K562 (cell line): ENCODE data around the gene SLC39A12. TPM values are rescaled to one million over a fixed set of nuclear protein-coding genes. Genes with fewer than 3 reads are reported as not detected.

Experiments used
- ATAC-seq: fragments of 200-7000 bp; cut with Tn5 transposase; 3 replicates; pipeline ENCODE4 v1.9.1; 2020; ENCODE audit warnings: moderate library complexity
- BruUV-seq: library from RNA; stranded (reverse); fragments of 400-500 nt; replicated peaks from 2 replicates; lab custom pipeline; 2021; lab: Mats Ljungman, UMichigan
- CTCF ChIA-PET: fragments of 300-600 bp; formaldehyde crosslinking; extraction: SDS; loops from one replicate; lab custom pipeline; 2021; ENCODE audit warnings: low intra/inter-chr PET ratio; lab: Yijun Ruan, JAX
- POLR2A ChIA-PET: fragments of 300-600, 350-650 bp; sonication (Branson Sonifier 250); formaldehyde crosslinking; extraction: SDS; loops from one replicate; lab custom pipeline; 2021; ENCODE audit warnings: antibody characterized with exemption, inconsistent platforms; lab: Yijun Ruan, JAX
- DNase-seq, 4 experiments: peaks; one replicate each; pipeline versions ENCODE4 v3.0.0 to v3.0.0-alpha.2; 2011 to 2018; ENCODE audit warnings: low spot score in 3 of 4, mixed read lengths in 3 of 4; ENCODE audit errors: extremely low read depth in 1 of 4
- FAIRE-seq: peaks from 2 replicates; lab custom pipeline; 2011; peaks lifted over from hg19 to GRCh38; lab: Jason Lieb, UNC
- H2AFZ ChIP-seq: 2 replicates; pipeline ENCODE4 v1.6.0; 2011; ENCODE audit warnings: low read depth, low read length, control low read depth, inconsistent platforms
- H3K27ac ChIP-seq: fragments of 200-600 bp; 3 replicates; pipeline ENCODE4 v1.8.0; 2011; ENCODE audit warnings: low read depth, mild to moderate bottlenecking, control low read depth, inconsistent platforms, low read length, moderate library complexity, mixed read lengths; ENCODE audit errors: extremely low read depth
- H3K27me3 ChIP-seq, 2 experiments: fragments of 300-600 bp in 1 of 2; 2 replicates in 1 of 2; 3 replicates in 1 of 2; pipeline versions ENCODE4 v1.6.0 to v1.8.0; 2011; ENCODE audit warnings: inconsistent platforms in 2 of 2, low read length in 2 of 2, mild to moderate bottlenecking in 1 of 2, mixed read lengths in 1 of 2, moderate library complexity in 1 of 2; ENCODE audit not compliant: control insufficient read depth in 2 of 2, insufficient read depth in 2 of 2
- H3K36me3 ChIP-seq: fragments of 300-600 bp; 3 replicates; pipeline ENCODE4 v1.8.0; 2011; ENCODE audit warnings: mild to moderate bottlenecking, low read length, inconsistent platforms; ENCODE audit not compliant: control insufficient read depth, insufficient read depth
- H3K4me1 ChIP-seq, 2 experiments: fragments of 200-600 bp in 1 of 2; replicated peaks in 1 of 2; 2 replicates in 1 of 2; 3 replicates in 1 of 2; pipeline versions ENCODE4 v1.5.1 to v1.8.0; 2011; ENCODE audit warnings: inconsistent platforms in 2 of 2, low read length in 2 of 2, mild to moderate bottlenecking in 1 of 2, mixed read lengths in 1 of 2, moderate library complexity in 1 of 2; ENCODE audit not compliant: control insufficient read depth in 2 of 2, insufficient read depth in 2 of 2
- H3K4me2 ChIP-seq: 2 replicates; pipeline ENCODE4 v1.6.1; 2011; ENCODE audit warnings: low read length, control low read depth, inconsistent platforms, mixed read lengths; ENCODE audit not compliant: insufficient read depth
- H3K4me3 ChIP-seq: fragments of 200-600 bp; sonication (generic), shearing (Covaris generic); 2 replicates; pipeline ENCODE4 v1.5.1; 2016; ENCODE audit warnings: control low read depth, inconsistent platforms
- H3K79me2 ChIP-seq: fragments of 200-600 bp; 3 replicates; pipeline ENCODE4 v1.8.0; 2011; ENCODE audit warnings: low read length, inconsistent platforms; ENCODE audit not compliant: control insufficient read depth, insufficient read depth
- H3K9ac ChIP-seq, 2 experiments: 2 replicates each; pipeline versions ENCODE4 v1.6.0 to v1.6.1; 2011; ENCODE audit warnings: low read depth in 2 of 2, low read length in 2 of 2, control low read depth in 1 of 2, inconsistent platforms in 1 of 2, mild to moderate bottlenecking in 1 of 2, mixed read lengths in 1 of 2; ENCODE audit not compliant: insufficient read depth in 1 of 2
- H3K9me1 ChIP-seq: one replicate; pipeline ENCODE4 v1.6.0; 2011; ENCODE audit warnings: inconsistent platforms, mild to moderate bottlenecking, low read length, moderate library complexity; ENCODE audit not compliant: control insufficient read depth, insufficient read depth
- H3K9me3 ChIP-seq: replicated peaks from 2 replicates; pipeline ENCODE4 v1.5.1; 2011; ENCODE audit warnings: low read depth, low read length, inconsistent platforms; ENCODE audit not compliant: control insufficient read depth, insufficient read depth
- H4K20me1 ChIP-seq: replicated peaks from 2 replicates; pipeline ENCODE4 v1.6.1; 2011; ENCODE audit warnings: low read length, inconsistent platforms, mixed read lengths; ENCODE audit not compliant: control insufficient read depth, insufficient read depth
- BCL6 ChIP-seq: fragments of 250-450 bp; sonication (Bioruptor Pico); IDR thresholded peaks from 2 replicates; pipeline ENCODE4 v1.4.0; 2020
- CTCFL ChIP-seq: IDR thresholded peaks from 2 replicates; pipeline ENCODE4 v1.6.1; 2011; ENCODE audit warnings: borderline replicate concordance, low read depth, mild to moderate bottlenecking, moderate library complexity, low read length; ENCODE audit not compliant: insufficient read depth, poor library complexity, severe bottlenecking
- MIER1 ChIP-seq: fragments of 450-650 bp; IDR thresholded peaks from 2 replicates; pipeline ENCODE4 v1.6.1; 2016; ENCODE audit warnings: antibody characterized with exemption, mild to moderate bottlenecking, low read depth
- ZBTB1 ChIP-seq: sonication (generic); formaldehyde crosslinking; IDR thresholded peaks from 2 replicates; pipeline ENCODE4 v1.8.1; 2023; ENCODE audit warnings: missing genetic modification reagents, low read depth, mild to moderate bottlenecking, borderline replicate concordance
- ZNF133 ChIP-seq: fragments of 250-450 bp; sonication (Bioruptor Pico); IDR thresholded peaks from 2 replicates; pipeline ENCODE4 v1.4.0; 2020; ENCODE audit warnings: mild to moderate bottlenecking
- ZNF134 ChIP-seq: fragments of 250-450 bp; sonication (Bioruptor Pico); conservative IDR thresholded peaks from 2 replicates; pipeline ENCODE4 v1.4.0; 2020
- in situ Hi-C: fragments of 300-500 bp; cut with MboI; formaldehyde crosslinking; loops from 4 replicates; pipeline ENCODE4 v1.15.0; 2018; ENCODE audit warnings: inconsistent platforms, mixed read lengths
- intact Hi-C: fragments of 100-400 bp; cut with micrococcal nuclease; formaldehyde crosslinking; loops from 2 replicates; pipeline ENCODE4 v1.14.2; 2022
- polyA plus RNA-seq, 8 experiments: library from polyadenylated mRNA; depleted of rRNA in 4 of 8; stranded (reverse) in 5 of 8; unstranded in 3 of 8; fragments of >200 nt; fragmentation: Nextera tagmentation in 2 of 8; fragmentation: Illumina TruSeq in 1 of 8; extraction: Ambion mirVana in 2 of 8; extraction: Trizol in 1 of 8; gene quantifications; 2 replicates each; pipeline versions ENCODE4 v1.2.1 to v1.2.3, GENCODE V29; 2011 to 2014; ENCODE audit warnings: inconsistent platforms in 1 of 8, missing spikeins in 1 of 8
- total RNA-seq, 7 experiments: library from RNA; depleted of rRNA in 6 of 7; stranded (reverse); fragments of >200 nt in 6 of 7; fragmentation: Illumina TruSeq in 2 of 7; extraction: Trizol in 2 of 7; gene quantifications; 2 replicates each; pipeline versions ENCODE4 v1.2.1 to v1.2.3, GENCODE V29; 2011 to 2021; ENCODE audit warnings: low replicate concordance in 1 of 7
- TF ChIP-seq, protein P1 (sequence below): fragments of 250-450 bp; sonication (Bioruptor Pico); IDR thresholded peaks from 2 replicates; pipeline ENCODE4 v1.5.0; 2021; ENCODE audit warnings: mild to moderate bottlenecking, borderline replicate concordance
- TF ChIP-seq, protein P2 (sequence below): fragments of 450-650 bp; formaldehyde crosslinking; IDR thresholded peaks from 2 replicates; pipeline ENCODE4 v1.4.0; 2020; ENCODE audit warnings: mild to moderate bottlenecking, mixed read lengths

SLC39A12 gene
- total and polyA plus RNA-seq, 9 of the 15 experiments (the other 6 are each of a cell fraction or from before 2014, with no cell fraction given), result not detected

GRCh38 chr10:18086746-18087145, 135.0 kb downstream of the SLC39A12 start:
- DNase-seq (no peak), ATAC-seq (no peak), FAIRE-seq (no peak)
- no peak overlapping the region for H3K4me2 ChIP-seq
- CTCF ChIA-PET, result no interaction called here
- no peak for TF ChIP-seq BCL6 (CRISPR knock-in tag)
- TF ChIP-seq ZNF134 (CRISPR knock-in tag), result no peak
- TF ChIP-seq CTCFL, result no peak
- TF ChIP-seq, protein P1, sequence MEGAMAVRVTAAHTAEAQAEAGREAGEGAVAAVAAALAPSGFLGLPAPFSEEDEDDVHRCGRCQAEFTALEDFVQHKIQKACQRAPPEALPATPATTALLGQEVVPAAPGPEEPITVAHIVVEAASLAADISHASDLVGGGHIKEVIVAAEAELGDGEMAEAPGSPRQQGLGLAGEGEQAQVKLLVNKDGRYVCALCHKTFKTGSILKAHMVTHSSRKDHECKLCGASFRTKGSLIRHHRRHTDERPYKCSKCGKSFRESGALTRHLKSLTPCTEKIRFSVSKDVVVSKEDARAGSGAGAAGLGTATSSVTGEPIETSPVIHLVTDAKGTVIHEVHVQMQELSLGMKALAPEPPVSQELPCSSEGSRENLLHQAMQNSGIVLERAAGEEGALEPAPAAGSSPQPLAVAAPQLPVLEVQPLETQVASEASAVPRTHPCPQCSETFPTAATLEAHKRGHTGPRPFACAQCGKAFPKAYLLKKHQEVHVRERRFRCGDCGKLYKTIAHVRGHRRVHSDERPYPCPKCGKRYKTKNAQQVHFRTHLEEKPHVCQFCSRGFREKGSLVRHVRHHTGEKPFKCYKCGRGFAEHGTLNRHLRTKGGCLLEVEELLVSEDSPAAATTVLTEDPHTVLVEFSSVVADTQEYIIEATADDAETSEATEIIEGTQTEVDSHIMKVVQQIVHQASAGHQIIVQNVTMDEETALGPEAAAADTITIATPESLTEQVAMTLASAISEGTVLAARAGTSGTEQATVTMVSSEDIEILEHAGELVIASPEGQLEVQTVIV, result no peak
- TF ChIP-seq, protein P2, sequence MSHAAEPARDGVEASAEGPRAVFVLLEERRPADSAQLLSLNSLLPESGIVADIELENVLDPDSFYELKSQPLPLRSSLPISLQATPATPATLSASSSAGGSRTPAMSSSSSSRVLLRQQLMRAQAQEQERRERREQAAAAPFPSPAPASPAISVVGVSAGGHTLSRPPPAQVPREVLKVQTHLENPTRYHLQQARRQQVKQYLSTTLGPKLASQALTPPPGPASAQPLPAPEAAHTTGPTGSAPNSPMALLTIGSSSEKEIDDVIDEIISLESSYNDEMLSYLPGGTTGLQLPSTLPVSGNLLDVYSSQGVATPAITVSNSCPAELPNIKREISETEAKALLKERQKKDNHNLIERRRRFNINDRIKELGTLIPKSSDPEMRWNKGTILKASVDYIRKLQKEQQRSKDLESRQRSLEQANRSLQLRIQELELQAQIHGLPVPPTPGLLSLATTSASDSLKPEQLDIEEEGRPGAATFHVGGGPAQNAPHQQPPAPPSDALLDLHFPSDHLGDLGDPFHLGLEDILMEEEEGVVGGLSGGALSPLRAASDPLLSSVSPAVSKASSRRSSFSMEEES (CRISPR knock-in tag), result no peak
- no peak for TF ChIP-seq ZBTB1 (CRISPR knock-in tag)
- no peak for TF ChIP-seq ZNF133 (CRISPR knock-in tag)
- TF ChIP-seq MIER1, result no peak
- H3K4me1 ChIP-seq, result no peaks in the 10 kb centered on the region
- BruUV-seq, result no TSS peak
- H3K9me1 ChIP-seq, result no peaks in the 10 kb centered on the region
- no peaks in the 10 kb centered on the region for H3K27me3 ChIP-seq
- in situ Hi-C loops, result no loop called here
- no peaks in the 10 kb centered on the region for H3K36me3 ChIP-seq
- intact Hi-C loops, result no loop called here
- no peaks in the 10 kb centered on the region for H3K79me2 ChIP-seq
- H3K4me3 ChIP-seq, result no peak overlapping the region
- H4K20me1 ChIP-seq, result no peaks in the 10 kb centered on the region
- H3K9me3 ChIP-seq, result no peaks in the 10 kb centered on the region
- no peak overlapping the region for H3K27ac ChIP-seq
- H2AFZ ChIP-seq, result no peak overlapping the region
- no peak overlapping the region for H3K9ac ChIP-seq
- POLR2A ChIA-PET, result no interaction called here
